ENCODE data around the gene ZBTB7C.

ZBTB7C gene

GRCh38 chr18:48129621-48130082 lies 279.5 kb downstream of the ZBTB7C start:
- TF ChIP-seq TAF1 (IDR thresholded peaks at IDR 0.05; ENCODE audit: borderline replicate concordance, insufficient read depth, low read length) (no peak), POLR2AphosphoS5 (IDR thresholded peaks at IDR 0.05; ENCODE audit: low read depth, low read length) (no peak), REST (IDR thresholded peaks at IDR 0.05; ENCODE audit: insufficient read depth in 1 of 2, low read depth in 2 of 2, low read length in 2 of 2) (no peak), FOXP2 (optimal IDR thresholded peaks at IDR 0.05; ENCODE audit: borderline replicate concordance, extremely low read depth, extremely low read length, insufficient read depth) (no peak), SIN3A (IDR thresholded peaks at IDR 0.05; ENCODE audit: borderline replicate concordance, insufficient read depth, low read length) (no peak)

DNA sequence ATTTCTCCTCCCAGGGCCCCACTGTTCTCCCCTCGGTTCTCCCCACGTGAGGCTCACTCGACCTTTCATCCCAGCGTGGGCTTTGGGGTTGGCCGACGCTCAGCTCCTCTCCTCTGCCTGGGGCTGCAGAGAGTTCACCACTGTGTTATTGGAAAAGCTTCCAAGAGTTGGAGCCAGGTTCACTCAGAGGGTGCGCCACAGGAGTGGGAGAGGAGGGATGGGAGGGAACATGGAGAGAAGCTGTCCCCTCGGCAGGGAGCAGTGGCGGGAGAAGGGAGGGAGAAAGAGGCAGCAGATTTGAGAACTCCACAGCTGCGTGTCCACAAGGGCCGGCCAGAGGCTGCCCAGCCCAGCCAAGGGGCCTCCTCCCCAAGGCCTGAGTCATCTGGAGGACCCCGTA lies 281.6 kb downstream of the ZBTB7C start:
- TF ChIP-seq POLR2AphosphoS5 (IDR thresholded peaks at IDR 0.05; ENCODE audit: low read depth, low read length) (no peak), FOXP2 (optimal IDR thresholded peaks at IDR 0.05; ENCODE audit: borderline replicate concordance, extremely low read depth, extremely low read length, insufficient read depth) (no peak), SIN3A (IDR thresholded peaks at IDR 0.05; ENCODE audit: borderline replicate concordance, insufficient read depth, low read length) (no peak), TAF1 (IDR thresholded peaks at IDR 0.05; ENCODE audit: borderline replicate concordance, insufficient read depth, low read length) (no peak), REST (IDR thresholded peaks at IDR 0.05; ENCODE audit: insufficient read depth in 1 of 2, low read depth in 2 of 2, low read length in 2 of 2) (no peak)

- TF ChIP-seq POLR2AphosphoS5 (IDR thresholded peaks at IDR 0.05; ENCODE audit: low read depth, low read length), result no peak
- no peak for TF ChIP-seq TAF1 (IDR thresholded peaks at IDR 0.05; ENCODE audit: borderline replicate concordance, insufficient read depth, low read length)
- TF ChIP-seq REST (IDR thresholded peaks at IDR 0.05; ENCODE audit: insufficient read depth in 1 of 2, low read depth in 2 of 2, low read length in 2 of 2), result no peak
- TF ChIP-seq SIN3A (IDR thresholded peaks at IDR 0.05; ENCODE audit: borderline replicate concordance, insufficient read depth, low read length), result no peak
- TF ChIP-seq FOXP2 (optimal IDR thresholded peaks at IDR 0.05; ENCODE audit: borderline replicate concordance, extremely low read depth, extremely low read length, insufficient read depth), result no peak
These were observed 282.9 kb downstream of the ZBTB7C start for GRCh38 chr18:48126240-48126639.

GRCh38 chr18:48125724-48126123 lies 283.5 kb downstream of the ZBTB7C start:
- TF ChIP-seq SIN3A (IDR thresholded peaks at IDR 0.05; ENCODE audit: borderline replicate concordance, insufficient read depth, low read length), result no peak
- no peak for TF ChIP-seq REST (IDR thresholded peaks at IDR 0.05; ENCODE audit: insufficient read depth in 1 of 2, low read depth in 2 of 2, low read length in 2 of 2)
- TF ChIP-seq FOXP2 (optimal IDR thresholded peaks at IDR 0.05; ENCODE audit: borderline replicate concordance, extremely low read depth, extremely low read length, insufficient read depth), result no peak
- no peak for TF ChIP-seq TAF1 (IDR thresholded peaks at IDR 0.05; ENCODE audit: borderline replicate concordance, insufficient read depth, low read length)
- TF ChIP-seq POLR2AphosphoS5 (IDR thresholded peaks at IDR 0.05; ENCODE audit: low read depth, low read length), result no peak
